HG02678 (cell line): ENCODE measurements around the gene TGIF2.
"Not testable (repeated sequence)": the region's sequence is repeated elsewhere in the genome, so short reads cannot be mapped to it uniquely, and the experiment has no call there.

Source experiments
- ATAC-seq: cut with Tn5 transposase; IDR thresholded peaks from one replicate; pipeline ENCODE4 v1.9.1; 2021; ENCODE audit warnings: mild to moderate bottlenecking, moderate library complexity; ENCODE audit not compliant: unreplicated experiment

TGIF2 gene

DNA sequence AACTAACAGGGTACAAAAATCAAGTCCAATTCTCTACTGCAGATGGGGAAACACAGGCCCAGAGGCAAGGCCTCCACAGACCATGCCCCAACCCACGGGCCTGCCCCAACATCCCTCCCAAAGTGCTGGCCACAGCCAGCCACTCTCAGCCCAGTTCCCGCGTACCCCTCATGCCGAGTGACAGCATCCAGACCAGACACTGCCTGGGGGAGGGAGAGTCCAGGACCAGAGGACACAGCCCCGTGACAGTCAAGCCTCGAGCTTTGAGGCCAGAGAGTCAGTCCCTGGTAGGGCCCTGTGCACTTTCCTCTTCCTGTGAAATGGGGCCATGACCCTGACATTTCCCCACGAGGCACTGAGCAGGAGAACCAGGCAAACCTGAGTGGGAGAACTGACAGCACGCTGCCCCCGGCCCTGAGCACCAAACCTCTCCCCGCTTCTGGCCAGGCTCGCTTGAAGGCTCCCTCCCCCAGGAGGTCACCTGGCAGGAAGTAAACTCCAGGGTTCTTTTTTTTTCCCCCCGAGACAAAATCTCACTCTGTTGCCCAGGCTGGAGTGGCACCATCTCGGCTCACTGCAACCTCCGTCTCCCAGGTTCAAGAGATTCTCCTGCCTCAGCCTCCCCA lies 27.2 kb upstream of the TGIF2 start:
- no peak for ATAC-seq

- no peak for ATAC-seq
These were observed 26.0 kb upstream of the TGIF2 start for GRCh38 chr20:36547186-36548005.

GRCh38 chr20:36548006-36548315 lies 25.4 kb upstream of the TGIF2 start:
- no peak for ATAC-seq

DNA sequence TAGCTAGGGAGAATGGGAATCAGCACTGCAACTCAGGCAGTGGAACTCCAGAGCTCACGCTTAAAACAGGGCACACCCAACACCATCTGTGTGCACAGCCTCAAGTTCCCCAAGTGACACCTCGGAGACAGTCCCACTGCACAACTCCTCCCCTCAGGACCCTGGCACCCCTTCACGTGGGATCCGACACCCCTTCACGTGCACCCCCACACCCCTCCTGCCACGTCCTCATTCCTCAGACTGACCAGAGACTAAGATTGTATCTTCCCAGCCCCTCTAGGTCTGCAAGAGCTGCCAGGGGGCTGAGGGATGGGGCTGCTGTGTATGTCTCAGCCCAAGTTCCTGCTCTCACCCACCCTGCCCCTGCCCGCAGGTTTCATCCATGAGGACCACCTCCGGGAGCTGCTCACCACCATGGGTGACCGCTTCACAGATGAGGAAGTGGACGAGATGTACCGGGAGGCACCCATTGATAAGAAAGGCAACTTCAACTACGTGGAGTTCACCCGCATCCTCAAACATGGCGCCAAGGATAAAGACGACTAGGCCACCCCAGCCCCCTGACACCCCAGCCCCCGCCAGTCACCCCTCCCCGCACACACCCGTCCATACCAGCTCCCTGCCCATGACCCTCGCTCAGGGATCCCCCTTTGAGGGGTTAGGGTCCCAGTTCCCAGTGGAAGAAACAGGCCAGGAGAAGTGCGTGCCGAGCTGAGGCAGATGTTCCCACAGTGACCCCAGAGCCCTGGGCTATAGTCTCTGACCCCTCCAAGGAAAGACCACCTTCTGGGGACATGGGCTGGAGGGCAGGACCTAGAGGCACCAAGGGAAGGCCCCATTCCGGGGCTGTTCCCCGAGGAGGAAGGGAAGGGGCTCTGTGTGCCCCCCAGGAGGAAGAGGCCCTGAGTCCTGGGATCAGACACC lies 24.4 kb upstream of the TGIF2 start:
- ATAC-seq, result no peak

DNA sequence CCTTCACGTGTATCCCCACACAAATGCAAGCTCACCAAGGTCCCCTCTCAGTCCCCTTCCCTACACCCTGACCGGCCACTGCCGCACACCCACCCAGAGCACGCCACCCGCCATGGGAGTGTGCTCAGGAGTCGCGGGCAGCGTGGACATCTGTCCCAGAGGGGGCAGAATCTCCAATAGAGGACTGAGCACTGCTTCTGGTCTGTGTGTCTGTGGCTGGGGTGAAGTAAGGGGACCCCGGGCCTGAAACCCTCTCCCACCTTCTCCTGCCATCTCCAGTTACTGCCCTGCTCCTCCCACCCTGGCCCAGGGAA lies 23.8 kb upstream of the TGIF2 start:
- no peak for ATAC-seq

GRCh38 chr20:36549942-36550789 lies 23.2 kb upstream of the TGIF2 start:
- ATAC-seq, result no peak

- no peak for ATAC-seq
These were observed 22.6 kb upstream of the TGIF2 start for GRCh38 chr20:36550790-36551299.

DNA sequence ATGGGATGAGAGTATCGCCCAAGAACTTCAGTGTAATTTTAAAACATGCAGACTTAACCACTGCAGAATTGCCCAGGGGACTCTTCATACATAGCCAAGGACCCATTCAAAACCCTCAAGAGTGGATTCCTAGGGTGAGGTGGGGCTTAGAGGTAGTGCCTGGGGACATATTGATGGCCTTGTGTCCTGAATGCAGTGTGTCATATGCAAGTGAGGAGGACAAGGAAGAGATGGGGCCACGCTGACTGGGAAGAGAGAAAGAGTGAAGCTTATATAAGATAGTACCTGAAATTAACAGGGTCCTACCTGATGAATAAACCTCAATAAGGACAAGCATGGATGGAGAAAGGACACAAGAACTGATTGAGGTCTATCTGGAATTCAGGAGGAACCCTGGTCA lies 18.1 kb upstream of the TGIF2 start:
- no peak for ATAC-seq

GRCh38 chr20:36562724-36563123 lies 10.7 kb upstream of the TGIF2 start:
- no peak for ATAC-seq

GRCh38 chr20:36563374-36563773 lies 10.0 kb upstream of the TGIF2 start:
- no peak for ATAC-seq

GRCh38 chr20:36564078-36564725 lies 9.2 kb upstream of the TGIF2 start:
- ATAC-seq, result not testable (repeated sequence)

- ATAC-seq, result not testable (repeated sequence)
These were observed 8.7 kb upstream of the TGIF2 start for GRCh38 chr20:36564726-36565121.

DNA sequence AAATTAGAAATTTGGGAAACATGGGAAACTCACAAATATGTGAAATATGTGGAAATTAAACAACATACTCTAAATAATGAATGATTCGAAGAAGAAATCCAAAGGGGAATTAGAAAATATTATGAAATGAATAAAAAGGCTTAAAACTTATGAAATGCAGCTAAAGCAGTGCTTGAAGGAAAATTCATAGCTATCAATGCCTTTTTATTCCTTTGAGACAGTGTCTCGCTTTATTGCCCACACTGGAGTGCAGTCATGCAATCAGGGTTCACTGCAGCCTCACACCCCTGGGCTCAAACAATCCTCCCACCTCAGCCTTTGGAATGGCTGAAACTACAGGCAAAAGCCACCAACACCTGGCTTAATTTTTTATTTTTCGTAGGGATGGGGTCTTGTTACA lies 7.9 kb upstream of the TGIF2 start:
- ATAC-seq, result no peak

DNA sequence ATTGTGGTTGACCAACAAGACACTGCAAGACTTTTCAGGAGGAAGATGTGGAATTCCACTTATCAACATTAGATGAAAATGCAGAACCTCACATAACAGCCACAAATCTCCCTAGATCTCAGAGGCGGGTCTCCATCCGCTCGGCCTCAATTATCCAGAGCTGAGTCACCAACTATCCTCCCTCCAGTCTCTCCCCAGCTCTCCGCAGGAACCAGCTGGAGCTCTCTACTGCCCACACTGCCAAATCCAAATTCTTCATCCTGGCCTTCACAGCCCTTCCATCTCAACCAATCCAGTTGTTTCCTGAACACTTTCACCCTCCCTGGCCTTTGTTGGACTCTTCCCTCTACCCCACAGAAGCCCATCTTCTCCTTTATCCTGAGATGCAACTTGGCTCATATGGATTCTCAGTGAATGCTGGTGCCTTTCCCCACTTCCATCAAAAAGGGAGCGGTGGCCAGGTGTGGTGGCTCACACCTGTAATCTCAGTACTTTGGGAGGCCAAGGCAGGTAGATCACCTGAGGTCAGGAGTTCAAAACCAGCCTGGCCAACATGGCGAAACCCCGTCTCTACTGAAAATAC lies 3.5 kb upstream of the TGIF2 start:
- no peak for ATAC-seq

DNA sequence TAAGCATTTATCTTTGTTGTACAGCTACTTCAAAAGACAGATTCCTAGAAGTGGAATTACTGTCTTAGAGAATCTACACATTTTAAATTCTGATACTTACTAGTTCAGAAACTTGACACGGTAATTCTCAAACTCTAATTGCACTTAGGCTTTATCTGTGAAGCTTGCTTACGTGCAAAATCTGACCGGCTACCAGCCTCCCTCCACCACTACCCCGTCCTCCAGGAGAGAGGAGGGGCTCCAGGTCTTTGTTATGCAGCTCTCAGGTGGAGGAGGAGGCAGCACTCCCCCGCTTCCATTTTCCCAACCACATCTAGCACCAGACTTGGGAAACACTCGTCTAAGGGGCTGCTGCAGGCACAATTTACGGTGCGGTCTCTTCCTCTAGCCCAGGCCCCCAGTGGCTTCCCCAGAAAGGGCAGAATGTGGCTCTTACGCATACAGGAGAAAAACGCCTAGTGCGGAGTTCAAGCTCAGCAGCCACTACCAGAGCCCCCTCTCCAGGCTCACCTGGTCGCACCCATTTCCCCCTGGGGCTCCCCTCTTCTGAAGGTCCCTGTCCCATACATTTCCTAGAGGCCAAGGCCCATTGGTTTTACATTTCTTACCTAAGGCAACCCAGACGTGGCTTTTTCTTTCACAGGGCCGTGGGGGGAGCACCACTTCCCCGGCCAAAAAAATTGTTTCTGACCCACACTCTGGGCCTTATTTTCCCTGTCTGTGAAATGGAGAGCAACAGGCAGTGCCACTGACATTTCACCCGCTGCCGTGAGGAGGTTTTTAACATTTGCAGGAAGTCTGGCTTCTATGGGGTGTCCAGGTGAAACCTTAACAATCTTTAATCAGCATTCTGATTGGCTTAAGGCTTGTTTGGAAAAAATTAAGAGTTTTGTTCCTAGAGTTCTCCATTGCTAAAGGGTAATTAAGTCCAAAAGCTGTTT lies 1.6 kb upstream of the TGIF2 start:
- no peak for ATAC-seq

GRCh38 chr20:36572701-36573102 lies 695 bp upstream of the TGIF2 start:
- peak; percentile 4 for ATAC-seq

- ATAC-seq, result no peak
These were observed 485 bp downstream of the TGIF2 start for GRCh38 chr20:36573798-36574365.

DNA sequence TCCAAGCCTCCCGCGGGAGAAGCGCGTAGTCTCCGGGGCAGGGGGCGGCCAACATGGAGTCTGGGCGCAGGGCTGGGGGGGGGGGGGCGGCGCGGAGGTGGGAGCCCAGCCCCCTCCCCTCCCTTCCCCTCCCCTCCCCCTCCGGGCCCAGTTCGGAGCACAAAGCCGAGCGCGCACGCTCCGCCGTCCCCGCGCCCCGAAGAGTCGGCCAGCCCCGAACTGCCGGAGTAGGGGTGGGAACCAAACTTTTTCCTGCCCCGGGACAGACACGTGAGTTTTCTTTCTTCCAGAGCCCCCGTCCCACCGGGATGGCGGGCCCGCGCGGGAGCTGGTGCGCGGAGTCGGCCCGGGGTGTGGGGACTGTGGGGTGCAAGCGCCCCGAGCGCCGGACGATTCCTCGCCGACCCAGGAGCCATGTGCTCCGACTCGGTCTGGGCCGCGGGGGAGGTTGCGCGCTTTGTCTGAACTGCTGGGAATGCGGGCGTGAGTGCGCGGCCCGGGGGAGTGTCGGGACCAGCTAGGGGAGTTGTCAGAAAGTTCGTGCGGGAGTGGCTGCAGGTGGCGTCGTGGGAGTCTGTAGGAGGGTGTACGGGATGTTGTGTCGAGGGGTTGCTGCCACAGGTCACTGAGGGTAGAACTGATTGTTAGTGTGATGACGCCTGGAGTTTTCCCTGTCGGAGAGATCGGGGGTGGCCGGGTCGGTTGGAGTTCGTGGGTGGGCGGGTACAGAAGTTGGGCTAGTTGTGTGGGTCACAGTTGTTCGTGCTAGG lies 1.2 kb downstream of the TGIF2 start:
- no peak for ATAC-seq
